Thymus (tissue), 14 donors: ENCODE results near the gene DBN1. TPM values are rescaled to one million over a fixed set of nuclear protein-coding genes. Genes with fewer than 3 reads are reported as not detected.

ENCODE experiments used
- DNase-seq, 9 donors: peaks; one replicate each; pipeline ENCODE4 v3.0.0-alpha.2; 2013; ENCODE audit warnings: low spot score in 9 of 9, low read depth in 6 of 9, missing footprints in 1 of 9
- H3K27ac ChIP-seq, 2 donors: one replicate each; pipeline ENCODE4 v1.5.1; 2013; ENCODE audit warnings: control low read depth in 1 of 2, low read depth in 1 of 2, low read length in 1 of 2, mild to moderate bottlenecking in 1 of 2, moderate library complexity in 1 of 2
- H3K27me3 ChIP-seq, 2 donors: one replicate each; pipeline ENCODE4 v1.5.1; 2013; ENCODE audit warnings: low read length in 1 of 2; ENCODE audit not compliant: control insufficient read depth in 2 of 2, insufficient read depth in 1 of 2
- H3K36me3 ChIP-seq, 2 donors: one replicate each; pipeline ENCODE4 v1.5.1; 2013; ENCODE audit warnings: low read length in 1 of 2, mild to moderate bottlenecking in 1 of 2, moderate library complexity in 1 of 2; ENCODE audit not compliant: control insufficient read depth in 2 of 2, insufficient read depth in 2 of 2
- H3K4me1 ChIP-seq, 2 donors: one replicate each; pipeline ENCODE4 v1.5.1; 2013; ENCODE audit warnings: low read length in 2 of 2; ENCODE audit not compliant: control insufficient read depth in 2 of 2, insufficient read depth in 2 of 2
- H3K4me3 ChIP-seq, 2 donors: one replicate each; pipeline ENCODE4 v1.5.1; 2013; ENCODE audit warnings: low read length in 2 of 2, control low read depth in 1 of 2, mild to moderate bottlenecking in 1 of 2
- H3K9me3 ChIP-seq, 2 donors: one replicate each; pipeline ENCODE4 v1.5.1; 2013; ENCODE audit warnings: low read length in 1 of 2, mild to moderate bottlenecking in 1 of 2; ENCODE audit not compliant: control insufficient read depth in 2 of 2, insufficient read depth in 1 of 2
- WGBS: extraction: QIAGEN DNeasy Blood & Tissue Kit; methylation state at CpG from one replicate; pipeline ENCODE4 v1.1.7; 2013; 5-methylcytosine and 5-hydroxymethylcytosine counted together
- long read RNA-seq, 10 donors: transcript quantifications; one replicate each; lab custom pipeline, GENCODE V29; 2026
- polyA plus RNA-seq: library from polyadenylated mRNA; stranded (reverse); fragments of 200-250 nt; gene quantifications from one replicate; pipeline ENCODE4 v1.2.3, GENCODE V29; 2013
- total RNA-seq: library from RNA; stranded (reverse); fragments of 120-200 nt; gene quantifications from one replicate; pipeline ENCODE4 v1.2.4, GENCODE V29; 2013
- donor health status: healthy.

The DBN1 gene
- total RNA-seq = 32.3 TPM
- polyA plus RNA-seq = 34.3 TPM
- long read RNA-seq, donor 1 = 0 reads
- long read RNA-seq, donor 2 = 0 reads
- long read RNA-seq, donor 3, transcript DBN1-202 (14 exons, 2,995 nt) = major isoform, 11 of 12 reads
- long read RNA-seq, donor 3, partial matches to known transcripts = 0 of 12 reads
- long read RNA-seq, donor 3, other reads (novel, unspliced or antisense) = 0 of 12 reads
- long read RNA-seq, donor 4, transcript DBN1-202 (14 exons, 2,995 nt) = major isoform, 6 of 7 reads
- long read RNA-seq, donor 4, partial matches to known transcripts = 0 of 7 reads
- long read RNA-seq, donor 4, other reads (novel, unspliced or antisense) = 0 of 7 reads
- long read RNA-seq, donor 5, transcript DBN1-202 (14 exons, 2,995 nt) = major isoform, 12 of 21 reads
- long read RNA-seq, donor 5, partial matches to known transcripts = 8 of 21 reads
- long read RNA-seq, donor 5, other reads (novel, unspliced or antisense) = 0 of 21 reads
- long read RNA-seq, donor 6, transcript DBN1-202 (14 exons, 2,995 nt) = major isoform, 9 of 9 reads
- long read RNA-seq, donor 6, partial matches to known transcripts = 0 of 9 reads
- long read RNA-seq, donor 6, other reads (novel, unspliced or antisense) = 0 of 9 reads
- long read RNA-seq, donor 7, partial matches to known transcripts = 10 of 15 reads
- long read RNA-seq, donor 7, other reads (novel, unspliced or antisense) = 0 of 15 reads
- long read RNA-seq, donor 8, partial matches to known transcripts = 5 of 9 reads
- long read RNA-seq, donor 8, other reads (novel, unspliced or antisense) = 0 of 9 reads
- long read RNA-seq, donor 9, partial matches to known transcripts = 0 of 2 reads
- long read RNA-seq, donor 9, other reads (novel, unspliced or antisense) = 0 of 2 reads
- long read RNA-seq, donor 10, partial matches to known transcripts = 5 of 7 reads
- long read RNA-seq, donor 10, other reads (novel, unspliced or antisense) = 0 of 7 reads

- H3K4me3 ChIP-seq = peak within 1 kb of the TSS; percentile 44 to 81
- H3K9me3 ChIP-seq = peaks cover 0 to 3% of the 10 kb centered on the region in 2 donors
- H3K36me3 ChIP-seq = peaks cover 7 to 9% of the 10 kb centered on the region in 2 donors
- DNase-seq = peak in 2 of 9 donors; percentile 45 to 69
- 4% methylated on average over 68 of the region's 69 CpGs for WGBS
- H3K27me3 ChIP-seq = peaks cover 0 to 8% of the 10 kb centered on the region in 2 donors
- peaks cover 25 to 71% of the 10 kb centered on the region in 2 donors for H3K4me1 ChIP-seq
- H3K27ac ChIP-seq = peak within 1 kb of the TSS; percentile 8 to 58
These were observed at the start of gene DBN1 for GRCh38 chr5:177473443-177474001. Gene DBN1, minus strand, starts transcription at chr5:177473634. Its CDS starts 113 bp downstream, at chr5:177473521.

GRCh38 chr5:177520916-177521513 lies 47.6 kb upstream of the DBN1 start:
- H3K9me3 ChIP-seq = no peaks in the 10 kb centered on the region
- H3K36me3 ChIP-seq = peaks cover 58 to 59% of the 10 kb centered on the region in 2 donors
- H3K27me3 ChIP-seq = no peaks in the 10 kb centered on the region
- WGBS = 89% methylated on average over 2 of the region's 2 CpGs
- DNase-seq = no peak
- H3K27ac ChIP-seq = no peak overlapping the region
- no peak overlapping the region for H3K4me3 ChIP-seq
- H3K4me1 ChIP-seq = peaks cover 3 to 4% of the 10 kb centered on the region in 2 donors

- WGBS = 97% methylated on average over 3 of the region's 3 CpGs
- no peak for DNase-seq
- peaks cover 56% of the 10 kb centered on the region in 2 donors for H3K36me3 ChIP-seq
These were observed 46.8 kb upstream of the DBN1 start for GRCh38 chr5:177520271-177520670.

GRCh38 chr5:177519463-177520235 lies 46.2 kb upstream of the DBN1 start:
- 98% methylated on average over 13 of the region's 13 CpGs for WGBS
- Histone ChIP-seq H3K4me1 (peaks cover 11% of the 10 kb centered on the region in 2 donors), H3K36me3 (peaks cover 56% of the 10 kb centered on the region in 2 donors), H3K9me3 (no peaks in the 10 kb centered on the region), H3K27ac (no peak overlapping the region), H3K4me3 (no peak overlapping the region), H3K27me3 (no peaks in the 10 kb centered on the region)
- no peak for DNase-seq

More at GRCh38 chr5:177520271-177520670, 46.8 kb upstream of the DBN1 start:
- Histone ChIP-seq H3K4me3 (no peak overlapping the region), H3K9me3 (no peaks in the 10 kb centered on the region), H3K27me3 (no peaks in the 10 kb centered on the region), H3K4me1 (peaks cover 11% of the 10 kb centered on the region in 2 donors), H3K27ac (no peak overlapping the region)

GRCh38 chr5:177516601-177517568 lies 43.5 kb upstream of the DBN1 start, which contains the start of gene DDX41:
Gene DDX41, minus strand, starts transcription at chr5:177516961. Its CDS starts 16 bp downstream, at chr5:177516945.
- peaks cover 66% of the 10 kb centered on the region in 2 donors for H3K36me3 ChIP-seq
- peaks cover 11% of the 10 kb centered on the region in 2 donors for H3K4me1 ChIP-seq
- under 1% methylated on average over 96 of the region's 96 CpGs for WGBS
- peak within 1 kb of the TSS; percentile 64 to 84 for H3K4me3 ChIP-seq
- peak within 1 kb of the TSS; percentile 75 to 83 for H3K27ac ChIP-seq
- peak; percentile 93 to 98 (median 95) for DNase-seq
- H3K9me3 ChIP-seq = no peaks in the 10 kb centered on the region
- H3K27me3 ChIP-seq = no peaks in the 10 kb centered on the region

- Histone ChIP-seq H3K4me3 (peak overlapping the region; percentile 64 to 84), H3K36me3 (peaks cover 65 to 66% of the 10 kb centered on the region in 2 donors), H3K4me1 (peaks cover 11 to 15% of the 10 kb centered on the region in 2 donors), H3K9me3 (no peaks in the 10 kb centered on the region), H3K27ac (no peak overlapping the region), H3K27me3 (no peaks in the 10 kb centered on the region)
- no peak for DNase-seq
- WGBS = 88% methylated on average over 7 of the region's 7 CpGs
These were observed 42.1 kb upstream of the DBN1 start for GRCh38 chr5:177515580-177515979.

DNA sequence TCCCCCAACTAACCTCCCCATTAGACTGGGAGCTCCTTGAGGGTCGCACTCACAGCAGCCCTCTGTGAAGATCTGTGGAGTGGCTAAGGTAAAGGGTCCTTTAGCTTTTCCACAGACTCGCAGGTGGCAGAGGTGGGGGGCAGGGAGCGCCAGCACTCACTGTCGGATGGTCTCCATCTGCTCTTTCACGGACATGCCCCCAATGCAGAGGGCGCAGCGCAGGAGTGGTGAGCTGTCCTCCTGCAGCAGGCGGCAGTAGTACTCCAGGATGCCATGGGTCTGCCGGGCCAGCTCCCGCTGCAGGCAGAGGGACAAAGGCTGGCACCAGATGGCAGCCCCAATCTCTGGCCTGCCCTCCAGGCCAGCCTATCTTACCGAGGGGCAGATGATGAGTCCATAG lies 41.1 kb upstream of the DBN1 start:
- H3K4me1 ChIP-seq = peaks cover 18 to 25% of the 10 kb centered on the region in 2 donors
- H3K27me3 ChIP-seq = no peaks in the 10 kb centered on the region
- peaks cover 55 to 63% of the 10 kb centered on the region in 2 donors for H3K36me3 ChIP-seq
- H3K4me3 ChIP-seq = no peak overlapping the region
- DNase-seq = no peak
- H3K9me3 ChIP-seq = no peaks in the 10 kb centered on the region
- H3K27ac ChIP-seq = no peak overlapping the region
- WGBS = over 99% methylated on average over 11 of the region's 11 CpGs
